Measurements from ENCODE around the gene RAG2.
A peak's percentile ranks its signal among the peaks of the same experiment; 100 is the strongest.
"Not testable (repeated sequence)": the region's sequence is repeated elsewhere in the genome, so short reads cannot be mapped to it uniquely, and the experiment has no call there.

RAG2 gene

GRCh38 chr11:36596880-36597279 is 1.2 kb downstream of the RAG2 start:
- DNase-seq, result no peak

- peak; percentile 18 for DNase-seq
Observed at GRCh38 chr11:36594316-36594989, 3.6 kb downstream of the RAG2 start, which contains the start of gene IFTAP. TSS of gene IFTAP (plus strand) at chr11:36594502. CDS start at chr11:36610104, 15,602 bp downstream.

- no peak for DNase-seq
Observed at GRCh38 chr11:36591433-36591832, 6.6 kb downstream of the RAG2 start.

DNA sequence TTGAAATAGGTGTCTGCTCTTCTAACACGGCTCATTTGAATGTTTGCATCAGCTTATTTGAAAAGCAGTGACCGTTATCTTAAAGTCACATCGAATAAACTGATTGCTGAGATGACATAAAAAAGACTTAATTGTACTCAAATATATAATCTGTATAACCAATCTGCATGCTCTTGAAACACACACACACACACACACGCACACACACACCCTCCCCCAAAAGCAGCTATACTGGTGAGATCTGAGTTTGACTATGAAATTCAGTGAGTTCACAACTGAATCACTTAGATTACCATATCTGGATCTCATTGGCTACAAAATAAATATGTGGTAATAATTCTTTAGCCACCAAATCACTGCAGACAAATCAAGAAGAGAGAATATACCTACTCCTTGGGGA is 7.5 kb downstream of the RAG2 start:
- DNase-seq, result no peak

GRCh38 chr11:36588099-36588498 is 9.9 kb downstream of the RAG2 start:
- no peak for DNase-seq

DNA sequence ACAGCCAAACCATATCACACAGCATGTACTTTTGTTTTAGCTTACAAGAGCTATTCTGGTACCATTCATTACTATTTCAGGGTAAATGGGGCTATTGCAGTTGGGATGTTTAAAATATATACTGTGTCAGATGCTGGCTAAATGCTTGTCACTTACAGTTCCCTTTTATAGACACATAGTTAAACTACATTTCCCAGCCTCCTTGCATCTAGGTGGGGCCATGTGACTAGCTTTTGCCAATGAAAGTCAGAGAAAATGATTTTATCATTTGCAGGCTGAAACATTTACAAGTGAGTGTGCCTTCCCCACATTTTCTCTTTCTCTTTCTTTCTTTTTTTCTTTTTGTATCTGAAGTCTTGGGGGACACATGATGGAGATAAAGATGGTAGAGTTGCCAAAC is 11.5 kb downstream of the RAG2 start:
- DNase-seq, result no peak

DNA sequence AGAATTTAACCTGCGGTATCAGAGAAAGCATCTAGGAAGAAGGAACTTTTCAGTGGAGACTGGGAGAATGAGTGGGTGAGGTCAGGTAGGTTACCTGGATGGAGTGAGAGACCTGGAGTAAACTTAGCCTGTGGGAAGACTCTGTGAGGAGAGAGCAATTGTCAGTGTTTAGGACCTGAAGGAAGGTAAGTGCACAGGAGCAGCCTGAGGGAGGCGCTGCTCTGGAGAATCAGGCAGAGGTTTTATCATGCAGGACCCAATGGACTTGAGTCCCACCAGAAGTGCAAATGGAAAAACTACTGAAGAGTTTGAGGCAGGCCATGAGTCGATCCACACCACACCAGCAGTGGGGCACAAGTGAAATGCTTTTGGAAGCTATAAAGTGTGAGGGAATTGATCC is 14.4 kb downstream of the RAG2 start:
- no peak for DNase-seq

- no peak for DNase-seq
Observed at GRCh38 chr11:36581536-36581935, 16.5 kb downstream of the RAG2 start.

GRCh38 chr11:36578458-36578857 is 19.6 kb downstream of the RAG2 start:
- no peak for DNase-seq

- DNase-seq, result no peak
Observed at GRCh38 chr11:36577859-36578258, 20.2 kb downstream of the RAG2 start.

DNA sequence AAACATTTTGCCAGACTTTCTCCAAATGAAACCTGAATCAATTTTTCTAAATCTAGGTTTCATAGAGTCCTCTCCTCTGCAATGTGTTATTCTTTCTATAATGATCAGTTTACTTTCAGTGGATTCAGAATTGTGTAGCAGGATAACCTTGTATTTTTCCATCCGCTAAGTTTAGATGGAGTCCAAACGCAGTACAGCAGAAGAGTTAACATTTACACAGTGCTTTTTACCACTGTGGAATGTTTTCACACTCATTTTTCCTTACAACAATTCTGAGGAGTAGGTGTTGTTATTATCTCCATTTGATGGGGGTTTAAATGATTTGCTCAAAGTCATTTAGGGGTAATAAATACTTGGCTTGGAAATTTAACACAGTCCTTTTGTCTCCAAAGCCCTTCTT is 20.7 kb downstream of the RAG2 start:
- DNase-seq, result no peak

DNA sequence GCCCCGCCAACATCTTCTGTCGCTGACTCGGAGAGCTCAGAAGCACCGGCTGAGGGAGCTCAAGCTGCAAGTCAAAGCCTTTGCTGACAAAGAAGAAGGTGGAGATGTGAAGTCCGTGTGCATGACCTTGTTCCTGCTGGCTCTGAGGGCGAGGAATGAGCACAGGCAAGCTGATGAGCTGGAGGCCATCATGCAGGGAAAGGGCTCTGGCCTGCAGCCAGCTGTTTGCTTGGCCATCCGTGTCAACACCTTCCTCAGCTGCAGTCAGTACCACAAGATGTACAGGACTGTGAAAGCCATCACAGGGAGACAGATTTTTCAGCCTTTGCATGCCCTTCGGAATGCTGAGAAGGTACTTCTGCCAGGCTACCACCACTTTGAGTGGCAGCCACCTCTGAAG is 23.6 kb downstream of the RAG2 start:
- DNase-seq, result no peak

GRCh38 chr11:36569095-36569494 is 28.9 kb downstream of the RAG2 start:
- no peak for DNase-seq

DNA sequence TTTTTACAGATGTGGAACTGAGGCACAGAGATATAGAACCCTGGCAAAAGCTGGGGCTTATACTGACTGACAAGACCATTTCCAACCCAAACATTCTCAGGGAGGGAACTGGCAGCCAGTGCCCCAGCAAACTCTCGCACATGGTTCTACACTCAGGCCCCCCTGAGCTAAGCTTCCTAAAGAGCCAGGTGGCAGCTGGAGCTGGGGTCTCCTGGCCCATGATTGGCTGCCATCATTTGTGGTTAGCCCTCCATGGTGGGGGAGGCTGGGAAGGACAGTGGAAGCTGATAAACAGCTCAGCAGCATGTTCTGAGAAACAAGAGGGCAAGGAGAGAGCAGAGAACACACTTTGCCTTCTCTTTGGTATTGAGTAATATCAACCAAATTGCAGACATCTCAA is 30.3 kb downstream of the RAG2 start, which contains the start of gene RAG1:
Gene RAG1, plus strand, starts transcription at position 314 of the 400 bp plus-strand sequence. CDS start 5,298 bp downstream, outside the sequence.
- no peak for DNase-seq

DNA sequence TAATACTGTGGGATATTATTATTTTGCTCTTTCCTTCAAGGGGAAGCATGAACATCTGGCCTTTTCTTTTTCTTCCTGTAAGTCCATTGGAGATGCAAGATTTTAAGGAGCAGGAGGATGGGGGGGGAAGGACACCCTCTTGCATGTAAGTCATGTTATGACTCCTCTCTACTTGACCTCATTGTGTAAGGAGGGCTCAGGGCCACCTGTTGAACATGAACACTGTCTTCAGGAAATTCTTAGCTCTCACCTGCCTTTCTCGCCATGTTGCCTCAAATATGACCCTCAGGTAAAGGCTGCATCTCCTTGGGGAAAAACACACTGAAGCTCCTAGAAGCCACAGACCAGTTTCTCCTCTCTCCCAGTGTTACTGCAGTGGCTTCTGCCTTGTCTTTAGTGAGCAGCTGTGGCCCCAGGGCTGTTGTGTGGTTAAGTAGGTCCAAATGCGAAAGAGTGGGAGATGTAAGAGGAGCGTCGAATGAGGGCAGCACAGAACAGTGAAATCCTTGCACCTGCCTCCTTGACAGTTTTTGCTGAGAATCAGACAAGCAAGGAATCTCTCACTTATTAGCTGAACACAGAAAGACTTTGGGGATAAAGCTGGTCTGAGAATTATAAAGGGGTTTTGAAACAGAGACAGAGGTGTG is 31.5 kb downstream of the RAG2 start:
- DNase-seq, result no peak

GRCh38 chr11:36565031-36565610 is 32.9 kb downstream of the RAG2 start:
- no peak for DNase-seq

DNA sequence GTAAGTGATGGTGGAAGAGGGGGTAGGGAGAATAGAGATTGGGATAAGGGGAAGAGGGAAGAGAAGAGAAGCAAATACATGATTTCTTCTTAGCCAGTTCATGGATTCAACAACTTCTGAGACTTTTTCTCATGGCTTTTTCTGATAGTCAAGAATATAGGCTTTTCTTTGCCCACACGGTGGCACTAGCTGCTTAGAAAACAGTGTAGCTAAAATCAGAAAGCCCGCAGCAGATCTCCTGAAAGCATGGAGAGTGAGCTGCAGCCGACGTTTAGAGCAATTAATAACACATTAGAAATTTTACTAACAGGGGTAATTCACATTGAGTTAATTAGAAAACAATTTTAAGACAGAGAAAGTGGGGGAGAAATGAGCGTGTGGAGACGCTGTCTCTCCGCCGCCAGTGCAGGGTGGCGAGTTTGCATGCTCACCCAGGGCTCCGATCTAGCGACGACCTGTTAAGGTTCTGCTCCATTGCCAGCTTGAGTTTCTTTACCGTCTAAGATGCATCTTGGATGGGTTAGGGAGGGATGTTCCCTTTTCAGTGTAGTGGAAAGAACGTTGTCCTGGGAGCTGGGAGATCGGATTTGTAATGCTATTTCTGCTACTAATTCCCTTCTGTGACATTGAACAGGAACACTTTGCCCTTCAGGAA is 33.5 kb downstream of the RAG2 start:
- DNase-seq, result peak; percentile 37

GRCh38 chr11:36558571-36559413 is 39.2 kb downstream of the RAG2 start:
- no peak for DNase-seq

GRCh38 chr11:36557991-36558390 is 40.0 kb downstream of the RAG2 start:
- DNase-seq, result no peak

GRCh38 chr11:36557390-36557789 is 40.6 kb downstream of the RAG2 start:
- DNase-seq, result not testable (repeated sequence)

- DNase-seq, result no peak
Observed at GRCh38 chr11:36550385-36551115, 47.5 kb downstream of the RAG2 start.

All from activated naive CD4-positive, alpha-beta T cell treated with anti-CD3 and anti-CD28 coated beads, Interleukin-2, amount 50 U/mL, for 16 hours (primary cell).